Fibroblast of lung (primary cell): ENCODE measurements around the gene KDELR1. TPM values are rescaled to one million over a fixed set of nuclear protein-coding genes. Genes with fewer than 3 reads are reported as not detected.
"Not testable (repeated sequence)": the region's sequence is repeated elsewhere in the genome, so short reads cannot be mapped to it uniquely, and the experiment has no call there.

ENCODE experiments used
- DNase-seq, 2 donors: peaks; one replicate each; pipeline versions ENCODE4 v3.0.0 to v3.0.0-alpha.2; 2010; ENCODE audit warnings: low read depth in 2 of 2
- H2AFZ ChIP-seq: 2 replicates; pipeline ENCODE4 v1.5.1; 2012; ENCODE audit warnings: low read length, control low read depth, inconsistent platforms
- H3K27ac ChIP-seq: 2 replicates; pipeline ENCODE4 v1.5.1; 2011; ENCODE audit warnings: low read length, control low read depth; ENCODE audit not compliant: insufficient read depth
- H3K27me3 ChIP-seq: 2 replicates; pipeline ENCODE4 v1.5.1; 2011; ENCODE audit warnings: mild to moderate bottlenecking, low read length; ENCODE audit not compliant: control insufficient read depth, insufficient read depth
- H3K36me3 ChIP-seq: 2 replicates; pipeline ENCODE4 v1.5.1; 2011; ENCODE audit warnings: low read length; ENCODE audit not compliant: control insufficient read depth, insufficient read depth
- H3K4me1 ChIP-seq: 2 replicates; pipeline ENCODE4 v1.5.1; 2011; ENCODE audit warnings: low read length; ENCODE audit not compliant: control insufficient read depth, insufficient read depth; ENCODE audit errors: extremely low read depth
- H3K4me2 ChIP-seq: 2 replicates; pipeline ENCODE4 v1.5.1; 2011; ENCODE audit warnings: low read length, control low read depth; ENCODE audit not compliant: insufficient read depth; ENCODE audit errors: extremely low read depth
- H3K4me3 ChIP-seq, 4 experiments: fragments of 200-600 bp in 1 of 4; sonication (generic) in 1 of 4; replicated peaks in 1 of 4; 2 replicates each; pipeline ENCODE4 v1.5.1; 2011 to 2016; ENCODE audit warnings: low read length in 4 of 4, low read depth in 3 of 4, mild to moderate bottlenecking in 3 of 4, control low read depth in 2 of 4, inconsistent platforms in 1 of 4, mixed read lengths in 1 of 4; ENCODE audit not compliant: insufficient read depth in 1 of 4; ENCODE audit errors: control extremely low read depth in 1 of 4
- H3K79me2 ChIP-seq: 2 replicates; pipeline ENCODE4 v1.5.1; 2012; ENCODE audit warnings: mild to moderate bottlenecking, low read length, inconsistent platforms; ENCODE audit not compliant: control insufficient read depth, insufficient read depth
- H3K9ac ChIP-seq: 2 replicates; pipeline ENCODE4 v1.5.1; 2011; ENCODE audit warnings: mild to moderate bottlenecking, low read length, control low read depth; ENCODE audit not compliant: insufficient read depth
- H3K9me3 ChIP-seq: 2 replicates; pipeline ENCODE4 v1.5.1; 2012; ENCODE audit warnings: low read depth, low read length; ENCODE audit not compliant: control insufficient read depth, insufficient read depth
- H4K20me1 ChIP-seq: 2 replicates; pipeline ENCODE4 v1.5.1; 2011; ENCODE audit warnings: low read length; ENCODE audit not compliant: control insufficient read depth, insufficient read depth; ENCODE audit errors: extremely low read depth
- EZH2 ChIP-seq: IDR thresholded peaks from 2 replicates; pipeline ENCODE4 v1.5.1; 2012; ENCODE audit warnings: low read length, control low read depth, mild to moderate bottlenecking; ENCODE audit errors: missing control alignments
- polyA plus RNA-seq, 2 donors: library from polyadenylated mRNA; depleted of rRNA in 1 of 2; stranded (reverse) in 1 of 2; unstranded in 1 of 2; fragments of >200 nt; gene quantifications; 2 replicates each; pipeline ENCODE4 v1.2.1, GENCODE V29; 2011 to 2012; ENCODE audit warnings: missing spikeins in 1 of 2
- total RNA-seq: library from RNA; depleted of rRNA; stranded (reverse); fragments of >200 nt; gene quantifications from 2 replicates; pipeline ENCODE4 v1.2.1, GENCODE V29; 2014
- TF ChIP-seq, protein P1 (sequence below), 2 donors: IDR thresholded peaks in 1 of 2; conservative IDR thresholded peaks in 1 of 2; 1 replicate in 1 of 2; 2 replicates in 1 of 2; pipeline ENCODE4 v1.5.1; 2011 to 2012; ENCODE audit warnings: low read length in 2 of 2, control low read depth in 1 of 2, inconsistent platforms in 1 of 2, low read depth in 1 of 2, mild to moderate bottlenecking in 1 of 2

Gene KDELR1
- total and polyA plus RNA-seq, 2 donors (not counting 1 experiment from before 2014, with no cell fraction given), result 59.0 to 145 TPM

DNA sequence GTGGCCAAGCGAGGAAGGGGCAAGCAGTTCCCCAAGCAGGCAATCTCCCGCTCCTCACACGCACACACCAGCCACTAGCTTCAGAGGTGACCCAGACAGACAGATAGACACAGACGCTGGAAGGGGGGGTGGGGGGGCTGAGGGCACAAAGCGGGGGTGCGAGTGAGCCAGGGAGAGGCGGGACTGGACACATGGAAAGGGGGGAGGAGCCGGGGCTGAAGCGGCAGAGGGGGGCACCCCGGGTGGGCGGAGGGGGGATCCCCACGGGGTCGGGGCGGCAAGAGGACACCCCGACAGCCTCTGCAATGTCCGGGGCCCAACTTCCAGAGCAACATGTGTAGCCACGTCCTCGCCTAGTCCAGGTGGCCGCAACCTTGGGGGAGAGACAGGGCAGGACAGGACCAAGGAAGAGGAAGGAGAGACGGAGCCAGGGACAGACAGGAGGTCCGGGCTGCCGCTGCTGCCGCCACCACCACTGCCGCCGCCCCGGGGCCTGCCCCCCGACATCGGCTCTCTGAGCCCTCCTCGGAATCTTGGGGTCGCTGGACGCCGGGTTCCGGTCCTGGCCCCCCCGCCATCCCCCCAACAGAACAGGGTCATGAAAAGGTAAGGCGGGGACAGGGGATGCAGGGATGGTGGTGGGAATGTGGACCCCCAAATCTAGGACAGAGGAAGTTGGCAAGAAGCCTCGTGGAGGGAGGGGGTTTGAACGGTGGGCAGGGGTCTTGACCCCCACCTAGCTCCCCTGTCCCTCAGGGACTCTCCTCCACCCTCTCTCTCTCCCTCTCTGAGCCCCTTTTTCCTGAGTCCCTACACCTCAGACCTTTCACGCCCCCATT, 3.2 kb upstream of the KDELR1 start:
- TF ChIP-seq EZH2, result peak; percentile 95
- TF ChIP-seq, protein P1, sequence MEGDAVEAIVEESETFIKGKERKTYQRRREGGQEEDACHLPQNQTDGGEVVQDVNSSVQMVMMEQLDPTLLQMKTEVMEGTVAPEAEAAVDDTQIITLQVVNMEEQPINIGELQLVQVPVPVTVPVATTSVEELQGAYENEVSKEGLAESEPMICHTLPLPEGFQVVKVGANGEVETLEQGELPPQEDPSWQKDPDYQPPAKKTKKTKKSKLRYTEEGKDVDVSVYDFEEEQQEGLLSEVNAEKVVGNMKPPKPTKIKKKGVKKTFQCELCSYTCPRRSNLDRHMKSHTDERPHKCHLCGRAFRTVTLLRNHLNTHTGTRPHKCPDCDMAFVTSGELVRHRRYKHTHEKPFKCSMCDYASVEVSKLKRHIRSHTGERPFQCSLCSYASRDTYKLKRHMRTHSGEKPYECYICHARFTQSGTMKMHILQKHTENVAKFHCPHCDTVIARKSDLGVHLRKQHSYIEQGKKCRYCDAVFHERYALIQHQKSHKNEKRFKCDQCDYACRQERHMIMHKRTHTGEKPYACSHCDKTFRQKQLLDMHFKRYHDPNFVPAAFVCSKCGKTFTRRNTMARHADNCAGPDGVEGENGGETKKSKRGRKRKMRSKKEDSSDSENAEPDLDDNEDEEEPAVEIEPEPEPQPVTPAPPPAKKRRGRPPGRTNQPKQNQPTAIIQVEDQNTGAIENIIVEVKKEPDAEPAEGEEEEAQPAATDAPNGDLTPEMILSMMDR (conservative IDR thresholded peaks at IDR 0.05 in 1 of 2, IDR thresholded peaks at IDR 0.05 in 1 of 2; ENCODE audit: low read depth in 1 of 2, low read length in 2 of 2), result no peak
- no peak overlapping the region for H3K27ac ChIP-seq
- H3K4me3 ChIP-seq, result no peak overlapping the region
- no peak overlapping the region for H2AFZ ChIP-seq
- H3K79me2 ChIP-seq, result peaks cover 15% of the 10 kb centered on the region
- peaks cover 32% of the 10 kb centered on the region for H3K27me3 ChIP-seq
- no peaks in the 10 kb centered on the region for H3K4me1 ChIP-seq
- peak overlapping the region; percentile 48 for H3K4me2 ChIP-seq
- H3K36me3 ChIP-seq, result no peaks in the 10 kb centered on the region
- no peaks in the 10 kb centered on the region for H3K9me3 ChIP-seq
- H3K9ac ChIP-seq, result no peak overlapping the region
- no peaks in the 10 kb centered on the region for H4K20me1 ChIP-seq
- no peak for DNase-seq

DNA sequence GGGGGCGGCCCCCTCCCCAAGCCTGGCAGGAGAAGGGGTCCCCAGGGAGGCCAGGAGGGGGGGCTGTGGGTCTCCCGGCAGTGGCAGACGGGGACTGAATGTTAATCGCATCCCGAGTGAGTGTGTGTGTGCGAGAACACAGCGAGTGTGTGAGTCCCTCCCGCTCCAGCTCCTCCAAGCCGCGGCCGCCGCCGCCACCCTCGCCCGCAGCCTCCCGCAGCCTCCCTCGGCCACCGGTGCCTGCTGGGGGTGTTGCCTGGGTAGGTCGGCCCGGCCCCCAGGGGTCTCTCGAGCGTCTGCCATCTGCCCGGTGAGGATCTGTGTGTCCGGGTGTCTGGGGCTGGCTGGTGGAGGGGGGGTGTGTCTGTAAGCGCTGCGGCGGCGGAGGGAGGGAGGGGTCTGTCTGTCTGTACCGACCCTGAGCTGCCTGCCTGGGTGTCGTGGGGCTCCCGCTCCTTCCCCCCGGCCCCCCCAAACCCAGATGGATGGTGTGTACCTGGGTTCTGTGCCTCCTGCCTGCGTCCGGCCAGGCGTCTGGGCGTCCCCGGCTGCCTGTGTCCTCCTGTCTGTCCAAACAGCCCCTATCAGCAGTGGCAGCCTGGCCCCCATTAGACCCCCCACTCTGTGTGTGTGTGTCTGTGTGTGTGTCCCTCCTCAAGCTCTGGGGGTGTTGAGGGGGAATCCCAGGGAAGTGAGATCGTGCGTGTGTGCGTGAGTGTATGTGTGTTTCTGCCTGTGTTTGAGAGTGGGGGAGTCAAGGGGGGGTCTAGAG, 2.4 kb upstream of the KDELR1 start, which contains the start of gene GRIN2D:
GRIN2D (plus strand) TSS at position 110 of the 772 bp plus-strand sequence. CDS start 4,725 bp downstream, outside the sequence.
- peak; percentile 26 to 47 for DNase-seq
- Histone ChIP-seq H3K4me2 (peak within 1 kb of the TSS; percentile 48), H3K4me3 (peak within 1 kb of the TSS in 1 of 4 experiments; percentile 22), H3K9me3 (no peaks in the 10 kb centered on the region), H3K27me3 (peaks cover 32% of the 10 kb centered on the region), H3K27ac (no peak within 1 kb of the TSS), H3K36me3 (no peaks in the 10 kb centered on the region), H3K79me2 (peaks cover 20% of the 10 kb centered on the region), H2AFZ (no peak within 1 kb of the TSS), H4K20me1 (no peaks in the 10 kb centered on the region), H3K9ac (no peak within 1 kb of the TSS), H3K4me1 (no peaks in the 10 kb centered on the region)
- TF ChIP-seq, protein P1 (conservative IDR thresholded peaks at IDR 0.05 in 1 of 2, IDR thresholded peaks at IDR 0.05 in 1 of 2; ENCODE audit: low read depth in 1 of 2, low read length in 2 of 2), result no peak
- peak; percentile 87 for TF ChIP-seq EZH2

DNA sequence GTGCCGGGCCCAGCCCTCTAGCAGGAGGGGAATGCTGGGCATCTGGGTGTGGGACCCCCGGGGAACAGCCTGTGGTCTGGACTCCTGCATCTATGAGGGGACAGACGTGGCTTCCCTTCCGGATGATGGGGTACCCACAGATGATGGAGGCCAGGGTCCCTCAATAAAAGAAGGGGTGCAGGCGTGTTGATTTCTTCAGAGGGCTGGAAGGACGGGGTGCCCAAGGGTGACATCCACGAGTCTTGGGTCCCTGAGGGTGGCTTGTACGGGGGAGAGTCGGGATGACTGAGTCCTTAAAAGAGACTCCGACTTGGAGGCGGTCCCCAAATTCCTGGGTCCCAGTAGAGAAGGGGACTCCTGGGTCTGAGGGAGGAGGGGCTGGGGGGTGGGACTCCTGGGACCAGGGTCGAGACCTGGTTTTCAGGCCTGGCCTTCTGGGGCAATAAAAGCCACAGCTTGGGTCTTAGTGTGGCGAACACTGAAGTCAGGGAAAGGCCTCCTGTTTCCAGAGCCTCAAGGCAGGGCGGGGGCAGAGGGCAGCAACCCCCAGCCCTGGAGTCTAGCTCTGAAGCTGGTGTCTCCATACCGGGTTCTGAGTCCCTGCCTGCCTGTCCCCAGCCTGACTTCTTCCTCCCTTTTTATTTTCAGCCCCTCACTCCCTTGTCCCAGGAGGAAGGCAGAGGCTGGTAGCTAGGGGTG, 1.7 kb upstream of the KDELR1 start:
- Histone ChIP-seq H3K79me2 (peaks cover 21% of the 10 kb centered on the region), H3K4me1 (no peaks in the 10 kb centered on the region), H3K27me3 (peaks cover 32% of the 10 kb centered on the region), H3K9me3 (no peaks in the 10 kb centered on the region), H4K20me1 (no peaks in the 10 kb centered on the region), H3K36me3 (peaks cover 3% of the 10 kb centered on the region), H3K9ac (no peak overlapping the region), H3K4me3 (no peak overlapping the region), H3K27ac (no peak overlapping the region), H2AFZ (no peak overlapping the region), H3K4me2 (no peak overlapping the region)
- DNase-seq, result no peak
- TF ChIP-seq EZH2, result no peak
- TF ChIP-seq, protein P1 (conservative IDR thresholded peaks at IDR 0.05 in 1 of 2, IDR thresholded peaks at IDR 0.05 in 1 of 2; ENCODE audit: low read depth in 1 of 2, low read length in 2 of 2), result no peak

DNA sequence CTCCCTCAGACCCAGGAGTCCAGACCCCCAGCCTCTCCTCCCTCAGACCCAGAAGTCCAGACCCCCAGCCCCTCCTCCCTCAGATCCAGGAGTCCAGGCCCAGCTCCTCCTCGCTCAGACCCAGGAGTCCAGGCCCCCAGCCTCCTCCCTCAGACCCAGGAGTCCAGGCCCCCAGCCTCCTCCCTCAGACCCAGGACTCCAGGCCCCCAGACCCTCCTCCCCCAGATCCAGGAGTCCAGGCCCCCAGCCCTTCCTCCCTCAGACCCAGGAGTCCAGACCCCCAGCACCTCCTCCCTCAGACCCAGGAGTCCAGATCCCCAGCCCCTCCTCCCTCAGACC, 624 bp upstream of the KDELR1 start:
- H3K4me2 ChIP-seq, H3K9ac ChIP-seq, H3K27ac ChIP-seq, H3K4me3 ChIP-seq, DNase-seq, H4K20me1 ChIP-seq, H3K4me1 ChIP-seq, H3K36me3 ChIP-seq, H2AFZ ChIP-seq, H3K9me3 ChIP-seq: not testable (repeated sequence)
- peaks cover 22% of the 10 kb centered on the region for H3K79me2 ChIP-seq
- H3K27me3 ChIP-seq, result peaks cover 23% of the 10 kb centered on the region
